Activated naive CD4-positive, alpha-beta T cell treated with anti-CD3 and anti-CD28 coated beads for 36 hours (primary cell): ENCODE measurements around the gene PTGR2. TPM values are rescaled to one million over a fixed set of nuclear protein-coding genes. Genes with fewer than 3 reads are reported as not detected.

ENCODE experiments used
- total RNA-seq, 2 experiments: library from RNA; stranded (reverse); gene quantifications; one replicate each; pipeline ENCODE4 v1.2.3, GENCODE V29; 2021

The PTGR2 gene
- total RNA-seq, 2 experiments from 2014 or later = 10.7 to 14.1 TPM

Other genes with a start within 250 kb of the PTGR2 start
- not detected for gene ACOT6, start 239.3 kb upstream of the PTGR2 start, total RNA-seq
- 1 to 10 TPM; 4.4 TPM for gene DNAL1, start 206.8 kb upstream of the PTGR2 start, total RNA-seq
- gene PNMA1, start 137.4 kb upstream of the PTGR2 start, total RNA-seq = 10 to 100 TPM; 18.5 to 19.2 TPM
- 10 to 100 TPM; 51.0 to 56.8 TPM for gene ZNF410, start 35.0 kb downstream of the PTGR2 start, total RNA-seq
- gene FAM161B, start 98.3 kb downstream of the PTGR2 start, total RNA-seq = 1 to 10 TPM; 1.5 to 1.6 TPM
- gene COQ6, start 98.5 kb downstream of the PTGR2 start, total RNA-seq = 10 to 100 TPM; 17.6 to 17.7 TPM
- 1 to 10 TPM; 7.3 to 9.6 TPM for gene ENTPD5, start 167.5 kb downstream of the PTGR2 start, total RNA-seq
- gene BBOF1, start 167.5 kb downstream of the PTGR2 start, total RNA-seq = 1 to 10 TPM; 1.3 to 1.7 TPM
- 10 to 100 TPM; 24.0 to 25.3 TPM for gene ALDH6A1, start 232.6 kb downstream of the PTGR2 start, total RNA-seq
- 10 to 100 TPM; 10.7 to 13.6 TPM for gene LIN52, start 233.1 kb downstream of the PTGR2 start, total RNA-seq